GM21576 (cell line): Measurements from ENCODE around the gene GPC3.
"Not testable (repeated sequence)": the region's sequence is repeated elsewhere in the genome, so short reads cannot be mapped to it uniquely, and the experiment has no call there.

Experiments
- ATAC-seq: cut with Tn5 transposase; IDR thresholded peaks from one replicate; pipeline ENCODE4 v1.9.1; 2021; ENCODE audit warnings: mild to moderate bottlenecking, moderate library complexity; ENCODE audit not compliant: unreplicated experiment

GPC3 gene

DNA sequence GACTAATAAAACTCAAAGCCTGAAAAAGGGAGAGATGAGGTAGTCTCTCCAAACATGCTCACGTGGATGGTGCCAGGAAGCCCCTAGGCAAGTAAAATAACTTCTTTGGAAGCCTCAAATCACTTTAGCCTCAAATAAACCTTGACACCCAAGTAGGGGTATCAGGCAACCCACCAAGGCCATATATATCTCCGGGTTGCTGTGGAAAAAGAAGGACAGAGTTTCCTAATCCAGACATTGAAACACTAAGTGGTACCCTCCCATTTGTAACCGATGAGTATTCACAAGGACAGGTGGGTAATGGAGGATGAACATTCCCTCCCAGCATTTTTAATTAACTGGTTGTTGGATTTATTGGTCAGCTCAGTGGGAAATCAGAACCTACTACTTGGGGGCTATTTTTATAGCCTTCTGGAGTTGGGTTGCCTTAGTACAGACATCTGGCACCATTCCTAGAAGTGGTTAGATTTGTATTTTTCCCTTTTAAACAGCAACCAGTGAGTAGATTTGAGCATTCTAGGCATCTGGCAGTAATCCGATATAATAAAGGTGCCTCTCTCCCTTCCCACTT lies 87.7 kb downstream of the GPC3 start:
- no peak for ATAC-seq

DNA sequence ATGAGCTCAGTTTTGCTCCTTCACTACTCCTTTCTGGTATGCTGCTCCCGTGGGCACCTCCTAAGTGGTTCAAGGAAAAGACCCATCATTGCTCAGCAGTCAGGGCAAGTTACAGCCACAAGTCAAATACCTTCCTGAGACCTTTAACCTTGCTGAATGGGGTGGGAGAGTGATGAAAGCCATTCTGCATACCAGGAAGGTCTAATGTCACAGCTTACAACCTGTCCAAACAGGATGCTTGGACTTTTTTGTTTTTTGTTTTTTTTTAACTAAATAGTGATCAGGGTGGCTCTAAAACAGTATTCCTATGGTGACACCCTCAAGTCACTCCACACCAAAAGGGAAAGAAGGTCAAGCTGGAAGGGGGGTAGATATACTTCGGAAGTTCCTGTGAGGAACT lies 93.1 kb downstream of the GPC3 start:
- ATAC-seq, result no peak

- no peak for ATAC-seq
Observed at GRCh38 chrX:133888984-133889383, 96.4 kb downstream of the GPC3 start.

GRCh38 chrX:133888084-133888483 lies 97.3 kb downstream of the GPC3 start:
- not testable (repeated sequence) for ATAC-seq

GRCh38 chrX:133884430-133885394 lies 100.7 kb downstream of the GPC3 start:
- no peak for ATAC-seq

DNA sequence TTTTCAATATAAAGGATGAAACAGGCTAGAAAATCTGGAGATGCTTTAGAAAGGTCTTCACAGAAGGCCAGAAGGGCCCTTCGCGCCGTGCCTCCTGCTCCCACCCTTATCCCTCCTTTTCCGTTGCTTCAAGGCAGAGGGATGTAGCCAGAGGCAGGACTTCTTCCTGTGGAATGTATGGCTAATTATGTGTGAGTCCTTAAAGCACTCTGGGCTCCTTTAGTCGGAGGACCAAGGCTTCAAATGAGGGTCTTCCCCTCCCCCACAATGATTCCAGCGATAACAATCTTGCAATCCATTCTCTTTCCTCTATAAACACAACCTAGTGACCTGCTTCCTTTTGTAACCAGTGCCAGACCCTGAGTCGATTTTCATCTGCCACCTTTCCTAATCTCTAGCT lies 103.5 kb downstream of the GPC3 start:
- ATAC-seq, result no peak

DNA sequence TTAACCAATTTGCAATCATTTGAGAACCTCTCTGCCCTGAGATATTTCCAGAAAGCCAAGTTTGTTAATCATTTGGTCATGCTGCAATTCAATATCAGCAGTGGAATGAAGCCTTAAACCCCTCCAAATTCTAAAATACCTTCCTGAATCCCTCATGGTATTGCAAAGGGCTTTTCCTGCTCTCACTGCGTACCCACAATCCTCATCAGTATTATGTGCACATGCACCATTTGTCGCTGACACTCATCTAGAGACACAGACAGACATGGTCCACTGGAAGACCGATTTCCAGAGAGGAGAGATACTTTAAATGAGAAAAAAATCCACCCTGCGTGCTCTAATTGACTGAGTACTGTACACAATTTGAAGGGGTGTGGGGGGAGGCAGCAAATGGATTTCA lies 104.4 kb downstream of the GPC3 start:
- no peak for ATAC-seq

GRCh38 chrX:133880032-133880443 lies 105.4 kb downstream of the GPC3 start:
- no peak for ATAC-seq

- no peak for ATAC-seq
Observed at GRCh38 chrX:133878710-133879109, 106.7 kb downstream of the GPC3 start.

DNA sequence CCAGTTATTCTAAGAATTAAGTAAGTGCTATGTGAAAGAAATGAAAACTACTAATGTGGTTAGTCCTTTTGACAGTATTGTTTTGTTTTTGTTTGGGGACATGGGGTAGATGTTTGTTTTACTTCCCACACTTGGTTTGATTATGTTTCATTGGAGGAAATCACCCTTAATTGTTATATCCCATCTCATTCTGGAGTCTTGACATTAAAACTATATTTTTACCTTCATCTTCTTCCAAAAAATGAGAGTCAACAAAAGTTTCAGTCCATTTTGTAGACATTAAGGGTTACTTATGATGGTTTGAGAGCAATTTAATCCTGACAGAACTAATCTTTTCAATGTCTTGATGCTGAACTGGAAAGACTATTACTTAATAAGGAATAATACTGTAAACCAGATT lies 108.7 kb downstream of the GPC3 start:
- ATAC-seq, result no peak

- no peak for ATAC-seq
Observed at GRCh38 chrX:133869270-133869669, 116.1 kb downstream of the GPC3 start.

- no peak for ATAC-seq
Observed at GRCh38 chrX:133868682-133869081, 116.7 kb downstream of the GPC3 start.

- no peak for ATAC-seq
Observed at GRCh38 chrX:133868250-133868649, 117.1 kb downstream of the GPC3 start.

- ATAC-seq, result no peak
Observed at GRCh38 chrX:133865761-133866471, 119.5 kb downstream of the GPC3 start.

DNA sequence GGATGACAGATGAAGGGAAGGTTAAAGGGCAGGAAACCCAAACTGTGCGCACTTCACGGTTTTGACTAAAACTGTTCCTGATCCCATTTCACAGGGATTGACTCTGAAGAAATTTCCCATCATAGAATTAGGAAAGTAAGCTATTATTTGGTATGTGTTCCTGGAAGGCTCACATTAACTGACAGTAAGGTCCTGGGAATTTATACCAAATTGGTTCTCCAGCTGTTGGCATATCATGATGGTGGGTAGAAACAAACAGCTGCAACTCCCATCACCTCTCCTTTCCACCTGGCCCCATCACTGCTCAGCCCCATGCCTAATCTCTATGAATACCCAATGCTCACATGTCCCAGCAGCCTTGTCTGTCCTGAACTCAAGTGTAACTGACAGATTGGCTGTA lies 121.2 kb downstream of the GPC3 start:
- ATAC-seq, result no peak

- no peak for ATAC-seq
Observed at GRCh38 chrX:133859860-133860259, 125.5 kb downstream of the GPC3 start.

GRCh38 chrX:133859336-133859735 lies 126.1 kb downstream of the GPC3 start:
- no peak for ATAC-seq

DNA sequence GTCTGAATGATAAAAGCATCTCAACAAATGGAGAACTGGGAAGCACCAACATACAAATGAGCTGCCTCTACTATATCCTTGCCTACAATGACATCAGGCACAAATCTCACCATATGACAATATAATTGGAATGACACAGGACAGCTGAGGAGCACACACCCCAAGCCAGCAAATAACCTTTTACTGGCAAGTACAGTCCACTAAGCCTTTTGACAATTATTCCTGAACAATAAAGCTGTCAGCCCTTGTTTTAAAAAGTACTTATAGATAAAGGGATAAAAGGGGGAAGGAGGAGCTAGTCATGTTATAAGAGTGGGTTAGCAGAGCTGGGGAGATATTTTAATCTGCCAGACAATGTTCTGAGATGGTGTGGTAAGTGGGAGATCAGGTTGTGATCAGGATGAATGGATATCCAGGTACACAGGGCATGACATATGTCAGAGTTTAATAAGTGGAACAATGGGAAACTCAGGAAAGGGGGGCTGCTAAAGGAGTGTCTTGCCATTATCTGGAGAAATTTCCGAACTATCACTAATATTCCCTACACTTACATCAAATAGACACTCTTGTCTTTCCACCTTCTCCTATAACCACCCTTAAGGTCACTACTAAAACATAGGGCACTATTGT lies 127.6 kb downstream of the GPC3 start:
- no peak for ATAC-seq

- ATAC-seq, result no peak
Observed at GRCh38 chrX:133856819-133857218, 128.6 kb downstream of the GPC3 start.

GRCh38 chrX:133854290-133854689 lies 131.1 kb downstream of the GPC3 start:
- no peak for ATAC-seq

- ATAC-seq, result no peak
Observed at GRCh38 chrX:133852837-133853356, 132.5 kb downstream of the GPC3 start.
